Measurements from ENCODE around the gene NVL. TPM values are rescaled to one million over a fixed set of nuclear protein-coding genes. Genes with fewer than 3 reads are reported as not detected.
A peak's percentile ranks its signal among the peaks of the same experiment; 100 is the strongest.

Gene NVL
- total and polyA plus RNA-seq, 2 donors (not counting 1 experiment from before 2014, with no cell fraction given): 20.5 to 27.6 TPM

DNA sequence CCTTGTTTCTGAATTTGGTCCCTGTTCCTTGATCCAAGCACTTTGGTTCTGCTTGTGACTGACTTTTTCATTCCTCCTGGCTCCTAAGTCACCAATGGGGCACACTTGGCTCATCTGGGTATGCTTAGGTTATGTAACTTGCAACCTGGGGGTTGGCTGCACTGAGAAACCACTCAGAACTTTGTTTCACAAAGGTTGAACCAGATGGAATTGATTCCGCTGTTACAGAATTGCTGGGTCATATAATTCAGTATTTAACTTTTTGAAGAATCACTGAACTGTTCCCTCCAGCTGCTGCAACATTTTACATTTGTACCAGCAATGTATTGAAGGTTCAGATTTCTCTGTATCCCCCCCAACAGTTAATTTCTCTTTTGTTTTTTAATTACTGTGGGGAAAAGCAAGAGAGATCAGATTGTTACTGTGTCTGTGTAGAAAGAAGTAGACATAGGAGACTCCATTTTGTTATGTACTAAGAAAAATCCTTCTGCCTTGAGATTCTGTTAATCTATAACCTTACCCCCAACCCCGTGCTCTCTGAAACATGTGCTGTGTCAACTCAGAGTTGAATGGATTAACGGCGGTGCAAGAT is 9.6 kb upstream of the NVL start:
- no peaks in the 10 kb centered on the region for H3K27me3 ChIP-seq (ENCODE audit: control insufficient read depth, insufficient read depth, low read length)
- no peak for DNase-seq (ENCODE audit: low read depth in 2 of 2)
- no peaks in the 10 kb centered on the region for H3K9me3 ChIP-seq (ENCODE audit: control insufficient read depth, insufficient read depth, low read depth, low read length)
- no peak for TF ChIP-seq EZH2 (IDR thresholded peaks at IDR 0.05; ENCODE audit: low read length, missing control alignments)
- TF ChIP-seq, protein P1, sequence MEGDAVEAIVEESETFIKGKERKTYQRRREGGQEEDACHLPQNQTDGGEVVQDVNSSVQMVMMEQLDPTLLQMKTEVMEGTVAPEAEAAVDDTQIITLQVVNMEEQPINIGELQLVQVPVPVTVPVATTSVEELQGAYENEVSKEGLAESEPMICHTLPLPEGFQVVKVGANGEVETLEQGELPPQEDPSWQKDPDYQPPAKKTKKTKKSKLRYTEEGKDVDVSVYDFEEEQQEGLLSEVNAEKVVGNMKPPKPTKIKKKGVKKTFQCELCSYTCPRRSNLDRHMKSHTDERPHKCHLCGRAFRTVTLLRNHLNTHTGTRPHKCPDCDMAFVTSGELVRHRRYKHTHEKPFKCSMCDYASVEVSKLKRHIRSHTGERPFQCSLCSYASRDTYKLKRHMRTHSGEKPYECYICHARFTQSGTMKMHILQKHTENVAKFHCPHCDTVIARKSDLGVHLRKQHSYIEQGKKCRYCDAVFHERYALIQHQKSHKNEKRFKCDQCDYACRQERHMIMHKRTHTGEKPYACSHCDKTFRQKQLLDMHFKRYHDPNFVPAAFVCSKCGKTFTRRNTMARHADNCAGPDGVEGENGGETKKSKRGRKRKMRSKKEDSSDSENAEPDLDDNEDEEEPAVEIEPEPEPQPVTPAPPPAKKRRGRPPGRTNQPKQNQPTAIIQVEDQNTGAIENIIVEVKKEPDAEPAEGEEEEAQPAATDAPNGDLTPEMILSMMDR (conservative IDR thresholded peaks at IDR 0.05 in 1 of 2, IDR thresholded peaks at IDR 0.05 in 1 of 2; ENCODE audit: low read depth in 1 of 2, low read length in 2 of 2): no peak
- no peaks in the 10 kb centered on the region for H3K36me3 ChIP-seq (ENCODE audit: control insufficient read depth, insufficient read depth, low read length)
- no peaks in the 10 kb centered on the region for H4K20me1 ChIP-seq (ENCODE audit: control insufficient read depth, extremely low read depth, insufficient read depth, low read length)
- no peak overlapping the region for H2AFZ ChIP-seq (ENCODE audit: low read length)
- no peak overlapping the region for H3K4me3 ChIP-seq (replicated peaks in 1 of 4; ENCODE audit: control extremely low read depth in 1 of 4, insufficient read depth in 1 of 4, low read depth in 3 of 4, low read length in 4 of 4)
- no peak overlapping the region for H3K9ac ChIP-seq (ENCODE audit: insufficient read depth, low read length)
- no peak overlapping the region for H3K4me2 ChIP-seq (ENCODE audit: extremely low read depth, insufficient read depth, low read length)
- H3K79me2 ChIP-seq (ENCODE audit: control insufficient read depth, insufficient read depth, low read length): no peaks in the 10 kb centered on the region
- no peak overlapping the region for H3K27ac ChIP-seq (ENCODE audit: insufficient read depth, low read length)
- no peaks in the 10 kb centered on the region for H3K4me1 ChIP-seq (ENCODE audit: control insufficient read depth, extremely low read depth, insufficient read depth, low read length)

- Histone ChIP-seq H2AFZ (ENCODE audit: low read length) (no peak overlapping the region), H3K4me1 (ENCODE audit: control insufficient read depth, extremely low read depth, insufficient read depth, low read length) (peaks cover 6% of the 10 kb centered on the region), H3K27ac (ENCODE audit: insufficient read depth, low read length) (no peak overlapping the region), H3K4me3 (replicated peaks in 1 of 4; ENCODE audit: control extremely low read depth in 1 of 4, insufficient read depth in 1 of 4, low read depth in 3 of 4, low read length in 4 of 4) (no peak overlapping the region), H3K9me3 (ENCODE audit: control insufficient read depth, insufficient read depth, low read depth, low read length) (no peaks in the 10 kb centered on the region), H4K20me1 (ENCODE audit: control insufficient read depth, extremely low read depth, insufficient read depth, low read length) (no peaks in the 10 kb centered on the region), H3K36me3 (ENCODE audit: control insufficient read depth, insufficient read depth, low read length) (no peaks in the 10 kb centered on the region), H3K4me2 (ENCODE audit: extremely low read depth, insufficient read depth, low read length) (no peak overlapping the region), H3K27me3 (ENCODE audit: control insufficient read depth, insufficient read depth, low read length) (no peaks in the 10 kb centered on the region), H3K79me2 (ENCODE audit: control insufficient read depth, insufficient read depth, low read length) (no peaks in the 10 kb centered on the region), H3K9ac (ENCODE audit: insufficient read depth, low read length) (no peak overlapping the region)
- peak in 1 of 2 donors; percentile 1 for DNase-seq (ENCODE audit: low read depth in 2 of 2)
- no peak for TF ChIP-seq EZH2 (IDR thresholded peaks at IDR 0.05; ENCODE audit: low read length, missing control alignments)
- TF ChIP-seq, protein P1 (conservative IDR thresholded peaks at IDR 0.05 in 1 of 2, IDR thresholded peaks at IDR 0.05 in 1 of 2; ENCODE audit: low read depth in 1 of 2, low read length in 2 of 2): no peak
Measured at GRCh38 chr1:224338150-224338838, 8.3 kb upstream of the NVL start.

GRCh38 chr1:224333939-224334786 is 4.2 kb upstream of the NVL start:
- peak; percentile 24 to 63 for DNase-seq (ENCODE audit: low read depth in 2 of 2)
- H3K27me3 ChIP-seq (ENCODE audit: control insufficient read depth, insufficient read depth, low read length): no peaks in the 10 kb centered on the region
- no peaks in the 10 kb centered on the region for H3K9me3 ChIP-seq (ENCODE audit: control insufficient read depth, insufficient read depth, low read depth, low read length)
- TF ChIP-seq EZH2 (IDR thresholded peaks at IDR 0.05; ENCODE audit: low read length, missing control alignments): no peak
- TF ChIP-seq, protein P1 (conservative IDR thresholded peaks at IDR 0.05 in 1 of 2, IDR thresholded peaks at IDR 0.05 in 1 of 2; ENCODE audit: low read depth in 1 of 2, low read length in 2 of 2): no peak
- H2AFZ ChIP-seq (ENCODE audit: low read length): no peak overlapping the region
- H3K4me3 ChIP-seq (replicated peaks in 1 of 4; ENCODE audit: control extremely low read depth in 1 of 4, insufficient read depth in 1 of 4, low read depth in 3 of 4, low read length in 4 of 4): no peak overlapping the region
- no peaks in the 10 kb centered on the region for H4K20me1 ChIP-seq (ENCODE audit: control insufficient read depth, extremely low read depth, insufficient read depth, low read length)
- peak overlapping the region; percentile 4 for H3K27ac ChIP-seq (ENCODE audit: insufficient read depth, low read length)
- H3K79me2 ChIP-seq (ENCODE audit: control insufficient read depth, insufficient read depth, low read length): peaks cover 8% of the 10 kb centered on the region
- no peak overlapping the region for H3K9ac ChIP-seq (ENCODE audit: insufficient read depth, low read length)
- peaks cover 6% of the 10 kb centered on the region for H3K4me1 ChIP-seq (ENCODE audit: control insufficient read depth, extremely low read depth, insufficient read depth, low read length)
- H3K36me3 ChIP-seq (ENCODE audit: control insufficient read depth, insufficient read depth, low read length): no peaks in the 10 kb centered on the region
- no peak overlapping the region for H3K4me2 ChIP-seq (ENCODE audit: extremely low read depth, insufficient read depth, low read length)
